Measurements from ENCODE around the gene PDE10A. TPM values are rescaled to one million over a fixed set of nuclear protein-coding genes. Genes with fewer than 3 reads are reported as not detected.
"Not testable (repeated sequence)": the region's sequence is repeated elsewhere in the genome, so short reads cannot be mapped to it uniquely, and the experiment has no call there.

Gene PDE10A
- total and polyA plus RNA-seq, 2 donors = 1.8 to 26.6 TPM

DNA sequence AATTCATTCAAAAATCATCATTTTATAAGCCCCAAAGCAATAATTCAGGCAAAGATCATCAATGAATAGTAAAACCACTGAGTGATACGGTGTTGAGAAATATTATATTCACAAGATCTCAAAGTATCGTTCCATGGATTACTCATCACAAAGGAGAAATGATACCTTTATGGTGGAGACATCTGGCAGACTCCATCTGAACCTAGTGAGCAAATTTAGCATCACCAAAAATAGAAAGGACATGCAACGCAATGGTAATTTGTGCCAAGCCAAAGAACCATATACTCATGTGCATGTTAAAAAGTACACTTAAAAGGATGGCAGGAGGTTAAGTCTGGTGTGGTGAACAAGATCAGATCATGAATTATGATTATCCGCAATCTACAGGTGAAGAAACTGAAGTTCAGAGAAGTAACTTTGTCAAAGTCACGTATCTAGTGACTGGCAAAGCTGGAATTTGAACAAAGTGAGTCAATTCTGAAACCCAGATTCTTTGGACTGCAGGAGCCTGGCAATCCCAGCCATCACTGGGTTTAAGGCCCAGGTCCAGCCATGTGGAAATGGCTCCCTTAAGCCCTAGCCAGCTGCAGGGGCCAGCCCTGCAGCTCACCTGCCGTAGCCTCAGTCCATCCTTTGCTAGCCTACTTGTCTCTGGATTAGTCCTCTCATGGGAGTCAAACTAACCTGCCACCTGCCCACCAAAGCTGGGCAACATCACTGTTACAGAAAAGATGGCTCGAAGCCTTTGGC is 68.3 kb downstream of the PDE10A start:
- no peak for DNase-seq (ENCODE audit: extremely low spot score)
- 78% methylated on average over 7 of the region's 7 CpGs for WGBS
- H3K4me3 ChIP-seq (ENCODE audit: low read depth, low read length) = no peak overlapping the region
- H3K4me1 ChIP-seq (ENCODE audit: insufficient read depth) = no peaks in the 10 kb centered on the region
- H3K27ac ChIP-seq (ENCODE audit: low read depth) = no peak overlapping the region
- no peaks in the 10 kb centered on the region for H3K36me3 ChIP-seq (ENCODE audit: insufficient read depth)

- H3K4me3 ChIP-seq (ENCODE audit: low read depth, low read length); H3K36me3 ChIP-seq (ENCODE audit: insufficient read depth); DNase-seq (ENCODE audit: extremely low spot score); H3K4me1 ChIP-seq (ENCODE audit: insufficient read depth); H3K27ac ChIP-seq (ENCODE audit: low read depth): not testable (repeated sequence)
- whole genome bisulfite sequencing = 95% methylated on average over 4 of the region's 4 CpGs
Measured at GRCh38 chr6:165592947-165593346, 70.1 kb downstream of the PDE10A start.

DNA sequence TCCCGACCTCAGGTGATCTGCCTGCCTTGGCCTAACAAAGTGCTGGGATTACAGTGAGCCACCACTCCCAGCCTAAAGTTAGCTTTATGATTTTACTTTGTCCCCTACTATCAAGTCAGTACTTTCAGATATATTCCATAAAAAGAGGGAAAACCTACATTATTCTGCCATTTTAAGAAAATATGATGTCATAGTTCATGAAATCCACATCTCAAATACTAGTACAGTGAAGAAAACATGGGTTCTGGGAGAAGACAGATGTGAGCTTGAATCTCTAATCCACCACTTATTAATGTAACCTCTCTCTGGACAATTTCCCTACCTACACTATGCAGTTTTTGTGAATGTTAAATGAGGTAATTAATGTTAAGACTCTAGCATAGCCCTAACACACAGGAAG is 74.5 kb downstream of the PDE10A start:
- Histone ChIP-seq H3K27ac (ENCODE audit: low read depth) (no peak overlapping the region), H3K4me3 (ENCODE audit: low read depth, low read length) (no peak overlapping the region), H3K4me1 (ENCODE audit: insufficient read depth) (no peaks in the 10 kb centered on the region), H3K36me3 (ENCODE audit: insufficient read depth) (no peaks in the 10 kb centered on the region)
- 90% methylated on average over 1 of the region's 1 CpG for WGBS
- no peak for DNase-seq (ENCODE audit: extremely low spot score)

GRCh38 chr6:165587206-165587605 is 75.8 kb downstream of the PDE10A start:
- H3K4me3 ChIP-seq (ENCODE audit: low read depth, low read length) = no peak overlapping the region
- WGBS = 89% methylated on average over 5 of the region's 5 CpGs

DNA sequence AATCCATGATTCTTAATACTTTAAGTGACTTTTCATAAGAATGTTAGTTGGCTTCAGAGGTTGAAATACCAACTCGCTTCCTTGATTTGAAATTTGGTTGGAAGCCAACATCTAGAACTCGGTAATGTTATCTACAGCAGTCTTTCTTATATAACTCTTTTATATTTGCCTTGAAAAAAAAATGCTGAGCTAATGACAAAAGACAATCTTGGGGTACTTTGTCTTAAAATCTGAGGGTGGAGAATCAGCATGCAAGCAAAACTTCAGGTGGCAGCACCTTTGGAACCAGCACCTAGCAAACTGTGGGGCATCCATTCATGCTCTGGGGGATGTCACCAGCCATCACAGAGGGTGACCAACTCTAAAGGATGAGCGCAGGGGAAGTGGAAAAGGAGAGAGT is 76.3 kb downstream of the PDE10A start:
- Histone ChIP-seq H3K27ac (ENCODE audit: low read depth) (no peak overlapping the region), H3K36me3 (ENCODE audit: insufficient read depth) (no peaks in the 10 kb centered on the region), H3K4me1 (ENCODE audit: insufficient read depth) (no peaks in the 10 kb centered on the region), H3K4me3 (ENCODE audit: low read depth, low read length) (no peak overlapping the region)
- no peak for DNase-seq (ENCODE audit: extremely low spot score)
- 56% methylated on average over 3 of the region's 3 CpGs for WGBS

More at GRCh38 chr6:165587206-165587605, 75.8 kb downstream of the PDE10A start:
- H3K27ac ChIP-seq (ENCODE audit: low read depth) = no peak overlapping the region
- DNase-seq (ENCODE audit: extremely low spot score) = no peak
- H3K36me3 ChIP-seq (ENCODE audit: insufficient read depth) = no peaks in the 10 kb centered on the region
- H3K4me1 ChIP-seq (ENCODE audit: insufficient read depth) = no peaks in the 10 kb centered on the region

DNA sequence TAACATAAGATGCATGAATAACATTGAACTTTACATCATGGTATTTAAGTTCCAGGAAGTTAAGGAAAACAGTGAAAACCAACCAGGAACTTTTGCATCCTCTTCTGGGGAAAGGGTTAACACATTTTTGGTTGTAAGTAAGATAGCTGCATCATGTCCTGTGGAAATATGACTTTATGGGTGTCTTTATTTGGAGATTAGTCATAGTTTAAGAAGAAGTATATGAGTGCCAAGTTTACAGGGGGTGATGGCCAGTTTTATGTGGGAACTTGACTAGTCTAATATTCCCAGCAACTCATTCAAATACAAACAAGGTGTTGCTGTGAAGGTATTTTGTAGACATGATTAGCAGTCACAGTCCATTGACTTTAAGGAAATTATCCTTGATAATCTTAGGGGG is 78.0 kb downstream of the PDE10A start:
- H3K4me3 ChIP-seq (ENCODE audit: low read depth, low read length) = no peak overlapping the region
- H3K27ac ChIP-seq (ENCODE audit: low read depth) = no peak overlapping the region
- DNase-seq (ENCODE audit: extremely low spot score) = no peak
- H3K36me3 ChIP-seq (ENCODE audit: insufficient read depth) = no peaks in the 10 kb centered on the region
- no peaks in the 10 kb centered on the region for H3K4me1 ChIP-seq (ENCODE audit: insufficient read depth)

DNA sequence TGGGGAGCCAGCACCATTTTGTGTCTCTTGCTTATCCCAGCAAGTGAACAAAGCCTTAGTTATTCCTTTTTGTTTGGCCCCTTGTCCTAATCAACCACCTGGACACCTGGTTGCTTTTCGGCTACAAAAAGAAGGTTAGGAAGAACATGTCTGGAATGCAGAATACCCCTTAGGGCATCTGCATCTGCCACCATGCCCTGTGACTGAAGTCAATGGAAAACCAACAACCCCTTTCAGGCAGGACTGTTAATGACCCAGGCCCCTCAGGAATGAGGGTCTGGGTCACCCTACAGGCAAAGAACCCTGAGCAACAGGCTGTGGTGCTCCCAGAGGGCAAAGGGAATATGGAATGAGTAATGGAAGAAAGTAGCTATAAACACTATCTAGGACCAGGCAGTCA is 78.5 kb downstream of the PDE10A start:
- H3K4me3 ChIP-seq (ENCODE audit: low read depth, low read length) = no peak overlapping the region
- H3K27ac ChIP-seq (ENCODE audit: low read depth) = no peak overlapping the region
- 96% methylated on average over 1 of the region's 1 CpG for WGBS
- H3K4me1 ChIP-seq (ENCODE audit: insufficient read depth) = no peaks in the 10 kb centered on the region
- H3K36me3 ChIP-seq (ENCODE audit: insufficient read depth) = no peaks in the 10 kb centered on the region
- no peak for DNase-seq (ENCODE audit: extremely low spot score)

DNA sequence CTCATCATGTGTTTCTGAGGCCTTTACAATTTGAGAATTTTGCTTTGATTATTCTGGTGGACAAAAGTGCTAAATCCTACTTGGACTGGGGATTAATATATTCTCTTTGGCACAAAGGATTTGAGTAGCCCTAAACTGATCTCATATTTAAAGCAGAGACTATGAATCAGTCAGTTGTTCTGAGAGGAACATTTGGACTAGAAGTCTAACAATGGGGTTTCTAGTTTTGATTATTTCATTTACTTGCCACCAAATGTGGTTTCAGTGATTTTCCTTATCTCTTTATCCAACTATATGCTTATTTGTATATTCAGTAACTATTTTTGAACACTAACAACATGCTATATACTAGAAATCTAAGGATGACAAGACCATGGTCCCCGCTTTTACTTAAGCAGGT is 81.4 kb downstream of the PDE10A start:
- no peak overlapping the region for H3K27ac ChIP-seq (ENCODE audit: low read depth)
- DNase-seq (ENCODE audit: extremely low spot score) = no peak
- WGBS = 98% methylated on average over 1 of the region's 1 CpG
- H3K4me3 ChIP-seq (ENCODE audit: low read depth, low read length) = no peak overlapping the region
- no peaks in the 10 kb centered on the region for H3K36me3 ChIP-seq (ENCODE audit: insufficient read depth)
- no peaks in the 10 kb centered on the region for H3K4me1 ChIP-seq (ENCODE audit: insufficient read depth)

DNA sequence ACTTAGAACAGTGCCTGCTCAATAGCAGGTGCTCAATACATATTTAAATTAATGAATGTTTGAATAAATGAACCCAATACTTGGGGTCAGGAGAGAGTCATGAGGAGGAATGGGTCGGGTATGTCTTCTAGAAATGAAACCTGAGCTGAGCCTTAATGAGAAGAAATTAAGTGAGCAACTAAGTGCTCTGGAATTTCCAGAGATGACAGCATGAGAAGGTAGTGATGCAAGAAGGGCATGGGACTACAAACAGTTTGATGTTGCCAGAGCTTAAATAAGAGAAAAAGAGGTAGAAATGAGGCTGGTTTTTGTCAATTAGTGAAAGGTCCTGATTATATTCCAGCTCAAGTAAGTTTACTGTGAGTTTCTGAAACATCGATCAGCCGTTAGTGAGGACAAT is 82.9 kb downstream of the PDE10A start:
- WGBS = 90% methylated on average over 3 of the region's 3 CpGs
- H3K4me1 ChIP-seq (ENCODE audit: insufficient read depth) = no peaks in the 10 kb centered on the region
- H3K27ac ChIP-seq (ENCODE audit: low read depth) = no peak overlapping the region
- no peak overlapping the region for H3K4me3 ChIP-seq (ENCODE audit: low read depth, low read length)
- H3K36me3 ChIP-seq (ENCODE audit: insufficient read depth) = no peaks in the 10 kb centered on the region
- DNase-seq (ENCODE audit: extremely low spot score) = no peak

DNA sequence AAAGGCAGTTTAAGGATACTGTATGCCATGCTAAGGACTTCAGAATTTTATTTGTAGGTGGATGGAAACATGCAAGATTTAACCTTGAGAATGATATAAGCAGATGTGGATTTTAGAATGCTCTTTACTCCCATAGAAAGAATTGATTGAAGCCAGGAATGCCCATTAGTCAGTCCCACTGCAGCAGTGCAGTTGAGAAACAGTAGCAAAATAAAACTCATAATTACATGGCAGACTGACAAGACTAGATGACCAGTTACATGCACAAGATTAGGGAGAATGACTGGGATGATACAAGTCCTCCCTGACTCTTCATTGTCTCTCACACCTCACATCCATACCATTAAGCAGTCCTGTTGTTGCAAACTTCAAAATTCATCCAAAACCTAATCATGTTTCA is 83.9 kb downstream of the PDE10A start:
- Histone ChIP-seq H3K4me1 (ENCODE audit: insufficient read depth) (no peaks in the 10 kb centered on the region), H3K36me3 (ENCODE audit: insufficient read depth) (no peaks in the 10 kb centered on the region), H3K4me3 (ENCODE audit: low read depth, low read length) (no peak overlapping the region), H3K27ac (ENCODE audit: low read depth) (no peak overlapping the region)
- no peak for DNase-seq (ENCODE audit: extremely low spot score)

GRCh38 chr6:165577556-165577955 is 85.5 kb downstream of the PDE10A start:
- H3K36me3 ChIP-seq (ENCODE audit: insufficient read depth) = no peaks in the 10 kb centered on the region
- no peak overlapping the region for H3K4me3 ChIP-seq (ENCODE audit: low read depth, low read length)
- no peak for DNase-seq (ENCODE audit: extremely low spot score)
- H3K27ac ChIP-seq (ENCODE audit: low read depth) = no peak overlapping the region
- peaks cover 2% of the 10 kb centered on the region for H3K4me1 ChIP-seq (ENCODE audit: insufficient read depth)
- WGBS = 91% methylated on average over 13 of the region's 13 CpGs

DNA sequence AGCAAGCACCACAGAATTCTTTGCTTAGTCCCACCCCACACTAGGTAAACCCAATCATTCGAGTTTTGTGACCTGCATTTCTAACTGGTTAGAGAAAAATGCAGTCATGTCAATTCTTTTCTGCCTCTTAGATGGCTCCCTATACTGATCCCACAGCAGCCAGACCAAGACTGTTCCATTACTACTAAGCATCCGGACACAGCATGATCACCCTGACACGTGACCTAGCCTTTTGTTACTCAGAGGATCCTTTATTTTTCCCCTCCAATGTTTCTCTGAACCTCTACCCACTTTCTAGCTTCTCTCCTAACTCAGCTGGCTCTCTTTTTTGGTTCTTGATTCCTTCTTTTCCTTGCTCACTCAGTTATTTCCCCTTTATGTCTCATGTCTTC is 87.9 kb downstream of the PDE10A start:
- H3K27ac ChIP-seq (ENCODE audit: low read depth) = no peak overlapping the region
- 61% methylated on average over 3 of the region's 3 CpGs for WGBS

GRCh38 chr6:165574220-165575157 is 88.6 kb downstream of the PDE10A start:
- Histone ChIP-seq H3K4me3 (ENCODE audit: low read depth, low read length) (no peak overlapping the region), H3K27ac (ENCODE audit: low read depth) (no peak overlapping the region), H3K4me1 (ENCODE audit: insufficient read depth) (peaks cover 2% of the 10 kb centered on the region), H3K36me3 (ENCODE audit: insufficient read depth) (no peaks in the 10 kb centered on the region)
- WGBS = 65% methylated on average over 6 of the region's 6 CpGs
- no peak for DNase-seq (ENCODE audit: extremely low spot score)

More for the DNA sequence above, 87.9 kb downstream of the PDE10A start:
- H3K4me1 ChIP-seq (ENCODE audit: insufficient read depth) = peaks cover 2% of the 10 kb centered on the region
- no peak for DNase-seq (ENCODE audit: extremely low spot score)
- H3K36me3 ChIP-seq (ENCODE audit: insufficient read depth) = no peaks in the 10 kb centered on the region
- H3K4me3 ChIP-seq (ENCODE audit: low read depth, low read length) = no peak overlapping the region

DNA sequence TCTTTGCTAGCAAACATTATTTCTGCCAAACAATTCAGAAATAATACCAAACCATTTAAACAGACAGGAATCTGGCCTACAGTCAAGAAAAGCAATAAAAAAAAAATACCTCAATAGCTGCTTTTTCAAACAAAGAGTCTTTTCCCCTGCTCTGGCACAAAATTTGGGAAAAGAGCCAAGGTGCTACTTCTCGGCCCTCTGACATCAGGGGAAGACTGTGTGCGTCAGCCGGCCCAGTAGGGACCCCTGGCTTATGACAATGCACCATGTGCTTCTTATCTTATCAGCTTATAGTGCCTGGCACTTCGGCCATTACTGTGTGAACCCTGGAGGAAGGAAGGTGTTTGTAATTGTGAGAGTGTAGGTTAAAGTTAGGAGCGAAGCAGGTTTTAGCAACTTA is 89.4 kb downstream of the PDE10A start:
- H3K4me3 ChIP-seq (ENCODE audit: low read depth, low read length) = no peak overlapping the region
- no peak overlapping the region for H3K27ac ChIP-seq (ENCODE audit: low read depth)
- H3K36me3 ChIP-seq (ENCODE audit: insufficient read depth) = no peaks in the 10 kb centered on the region
- H3K4me1 ChIP-seq (ENCODE audit: insufficient read depth) = peaks cover 2% of the 10 kb centered on the region
- DNase-seq (ENCODE audit: extremely low spot score) = peak; percentile 28
- WGBS = 27% methylated on average over 5 of the region's 5 CpGs

All from urinary bladder (tissue), 4 donors.